OCI-LY3 (cell line): ENCODE measurements around the gene SH2D1B.

Source experiments
- CTCF ChIP-seq: fragments of 200-600, 300-600 bp; sonication (generic); IDR thresholded peaks from 2 replicates; pipeline ENCODE4 v1.5.1; 2014; ENCODE audit warnings: antibody characterized with exemption, low read length, low read depth
- EZH2phosphoT487 ChIP-seq: fragments of 200-600 bp; shearing (Covaris generic); IDR thresholded peaks from 2 replicates; pipeline ENCODE4 v1.6.1; 2018; ENCODE audit warnings: antibody characterized with exemption, mixed run types, low read depth

- no peak for TF ChIP-seq CTCF
- TF ChIP-seq EZH2phosphoT487 = no peak
Measured at GRCh38 chr1:162387226-162388082, 24.5 kb downstream of the SH2D1B start.
